Measurements from ENCODE around the gene C15orf40.

The C15orf40 gene

DNA sequence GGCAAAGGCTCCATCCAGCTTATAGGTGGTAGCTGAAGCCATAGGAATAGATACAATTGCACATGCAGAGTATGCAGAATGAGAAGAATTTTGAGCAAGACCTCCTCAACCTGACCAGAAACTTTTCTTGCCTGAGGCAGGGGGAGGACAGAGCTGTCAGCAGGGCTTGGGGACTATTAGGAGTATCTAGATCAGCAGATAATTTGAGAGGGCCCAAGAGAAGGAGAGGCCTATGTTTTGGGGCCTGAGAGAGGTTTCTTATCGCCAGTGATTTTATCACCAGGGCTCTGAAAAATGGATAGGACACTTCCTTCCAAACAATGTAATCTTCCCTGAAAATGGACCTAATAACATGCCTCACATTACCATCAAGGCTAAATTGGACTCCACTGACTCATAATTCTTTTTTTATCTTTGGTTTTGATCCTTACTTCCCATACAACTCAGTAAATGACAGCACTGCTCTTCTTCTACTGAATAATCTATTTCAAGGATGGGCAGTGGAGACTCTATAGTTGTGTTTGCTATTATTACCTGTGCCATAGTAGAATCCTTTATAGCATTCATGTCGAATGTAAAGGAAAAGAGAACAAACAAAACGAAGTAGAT lies 41.3 kb downstream of the C15orf40 start:
- DNase-seq (ENCODE audit: low read depth) = no peak
- H3K4me3 ChIP-seq (ENCODE audit: low read depth, low read length) = no peak overlapping the region
- TF ChIP-seq, protein P1, sequence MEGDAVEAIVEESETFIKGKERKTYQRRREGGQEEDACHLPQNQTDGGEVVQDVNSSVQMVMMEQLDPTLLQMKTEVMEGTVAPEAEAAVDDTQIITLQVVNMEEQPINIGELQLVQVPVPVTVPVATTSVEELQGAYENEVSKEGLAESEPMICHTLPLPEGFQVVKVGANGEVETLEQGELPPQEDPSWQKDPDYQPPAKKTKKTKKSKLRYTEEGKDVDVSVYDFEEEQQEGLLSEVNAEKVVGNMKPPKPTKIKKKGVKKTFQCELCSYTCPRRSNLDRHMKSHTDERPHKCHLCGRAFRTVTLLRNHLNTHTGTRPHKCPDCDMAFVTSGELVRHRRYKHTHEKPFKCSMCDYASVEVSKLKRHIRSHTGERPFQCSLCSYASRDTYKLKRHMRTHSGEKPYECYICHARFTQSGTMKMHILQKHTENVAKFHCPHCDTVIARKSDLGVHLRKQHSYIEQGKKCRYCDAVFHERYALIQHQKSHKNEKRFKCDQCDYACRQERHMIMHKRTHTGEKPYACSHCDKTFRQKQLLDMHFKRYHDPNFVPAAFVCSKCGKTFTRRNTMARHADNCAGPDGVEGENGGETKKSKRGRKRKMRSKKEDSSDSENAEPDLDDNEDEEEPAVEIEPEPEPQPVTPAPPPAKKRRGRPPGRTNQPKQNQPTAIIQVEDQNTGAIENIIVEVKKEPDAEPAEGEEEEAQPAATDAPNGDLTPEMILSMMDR (IDR thresholded peaks at IDR 0.05; ENCODE audit: control insufficient read depth, extremely low read depth, insufficient read depth) = no peak

DNA sequence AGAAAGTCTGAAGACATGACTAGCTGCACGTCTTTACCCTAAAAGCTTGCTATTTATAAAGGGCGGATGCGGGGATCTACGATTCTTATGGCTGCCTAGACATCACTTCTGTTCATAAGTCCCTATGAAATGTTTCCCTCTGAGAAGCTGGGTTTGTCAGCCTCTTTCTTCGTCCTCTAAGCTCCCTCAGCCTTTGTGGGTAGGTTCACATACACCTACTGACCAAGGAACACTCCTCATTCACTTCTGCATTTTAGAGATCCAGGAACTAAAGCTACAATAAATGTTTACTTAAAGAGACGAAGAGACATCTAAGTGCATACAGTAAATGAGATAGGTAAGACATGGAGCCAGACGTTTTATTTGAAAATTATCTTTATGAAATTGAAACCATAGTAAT lies 42.1 kb downstream of the C15orf40 start:
- TF ChIP-seq, protein P1 (IDR thresholded peaks at IDR 0.05; ENCODE audit: control insufficient read depth, extremely low read depth, insufficient read depth) = no peak
- DNase-seq (ENCODE audit: low read depth) = no peak
- H3K4me3 ChIP-seq (ENCODE audit: low read depth, low read length) = no peak overlapping the region

DNA sequence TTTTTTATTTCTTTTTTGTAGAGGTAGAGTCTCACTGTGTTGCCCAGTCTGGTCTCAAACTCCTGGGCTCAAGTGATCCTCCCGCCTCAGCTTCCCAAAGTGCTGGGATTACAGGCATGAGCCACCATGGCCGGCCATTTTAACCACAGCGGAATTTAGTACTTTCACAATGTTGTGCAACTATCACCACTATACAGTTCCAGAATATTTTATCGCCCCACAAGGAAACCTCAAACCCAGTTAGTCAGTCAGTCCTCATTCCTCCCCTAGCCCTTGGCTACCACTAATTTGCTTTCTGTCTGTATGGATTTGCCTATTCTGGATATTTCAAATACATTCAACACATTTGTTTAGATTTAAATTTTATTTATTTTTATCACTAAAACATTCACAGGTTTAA lies 43.4 kb downstream of the C15orf40 start:
- no peak for DNase-seq (ENCODE audit: low read depth)
- TF ChIP-seq, protein P1 (IDR thresholded peaks at IDR 0.05; ENCODE audit: control insufficient read depth, extremely low read depth, insufficient read depth) = no peak
- no peak overlapping the region for H3K4me3 ChIP-seq (ENCODE audit: low read depth, low read length)

DNA sequence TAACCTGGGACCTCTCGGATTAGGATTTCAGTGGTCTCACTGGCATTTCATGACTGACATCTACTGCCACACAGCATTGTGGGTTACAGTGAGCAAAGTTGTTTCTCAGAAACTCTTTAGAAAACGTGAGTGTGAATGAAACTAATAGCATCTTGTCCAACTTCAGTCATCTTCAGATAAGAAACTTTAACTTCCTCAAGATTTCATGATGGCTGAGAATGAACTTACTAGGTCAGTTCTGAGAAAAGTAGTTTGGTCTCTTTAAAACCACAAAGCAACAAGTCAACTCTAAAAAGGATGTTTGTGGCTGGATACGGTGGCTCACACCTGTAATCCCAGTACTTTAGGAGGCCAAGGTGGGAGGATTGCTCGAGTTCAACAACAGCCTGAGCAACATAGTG lies 44.8 kb downstream of the C15orf40 start:
- no peak for DNase-seq (ENCODE audit: low read depth)
- H3K4me3 ChIP-seq (ENCODE audit: low read depth, low read length) = no peak overlapping the region
- TF ChIP-seq, protein P1 (IDR thresholded peaks at IDR 0.05; ENCODE audit: control insufficient read depth, extremely low read depth, insufficient read depth) = no peak

DNA sequence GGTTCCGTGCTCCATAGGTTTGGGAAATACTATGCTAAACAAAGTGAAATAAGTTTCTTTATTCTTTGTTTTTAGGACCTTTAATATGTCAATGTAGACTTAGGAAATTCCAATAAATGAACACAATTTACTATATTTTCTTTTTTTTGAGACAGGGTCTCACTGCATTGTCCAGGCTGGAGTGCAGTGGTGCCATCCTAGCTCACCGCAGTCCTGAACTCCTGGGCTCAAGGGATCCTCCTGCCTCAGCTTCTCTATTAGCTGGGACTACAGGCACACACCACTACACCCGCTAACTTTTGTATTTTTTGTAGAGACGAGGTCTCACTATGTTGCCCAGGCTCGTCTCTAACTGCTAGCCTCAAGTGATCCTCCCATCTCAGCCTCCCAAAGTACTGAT lies 46.5 kb downstream of the C15orf40 start:
- no peak overlapping the region for H3K4me3 ChIP-seq (ENCODE audit: low read depth, low read length)
- TF ChIP-seq, protein P1 (IDR thresholded peaks at IDR 0.05; ENCODE audit: control insufficient read depth, extremely low read depth, insufficient read depth) = no peak
- no peak for DNase-seq (ENCODE audit: low read depth)

DNA sequence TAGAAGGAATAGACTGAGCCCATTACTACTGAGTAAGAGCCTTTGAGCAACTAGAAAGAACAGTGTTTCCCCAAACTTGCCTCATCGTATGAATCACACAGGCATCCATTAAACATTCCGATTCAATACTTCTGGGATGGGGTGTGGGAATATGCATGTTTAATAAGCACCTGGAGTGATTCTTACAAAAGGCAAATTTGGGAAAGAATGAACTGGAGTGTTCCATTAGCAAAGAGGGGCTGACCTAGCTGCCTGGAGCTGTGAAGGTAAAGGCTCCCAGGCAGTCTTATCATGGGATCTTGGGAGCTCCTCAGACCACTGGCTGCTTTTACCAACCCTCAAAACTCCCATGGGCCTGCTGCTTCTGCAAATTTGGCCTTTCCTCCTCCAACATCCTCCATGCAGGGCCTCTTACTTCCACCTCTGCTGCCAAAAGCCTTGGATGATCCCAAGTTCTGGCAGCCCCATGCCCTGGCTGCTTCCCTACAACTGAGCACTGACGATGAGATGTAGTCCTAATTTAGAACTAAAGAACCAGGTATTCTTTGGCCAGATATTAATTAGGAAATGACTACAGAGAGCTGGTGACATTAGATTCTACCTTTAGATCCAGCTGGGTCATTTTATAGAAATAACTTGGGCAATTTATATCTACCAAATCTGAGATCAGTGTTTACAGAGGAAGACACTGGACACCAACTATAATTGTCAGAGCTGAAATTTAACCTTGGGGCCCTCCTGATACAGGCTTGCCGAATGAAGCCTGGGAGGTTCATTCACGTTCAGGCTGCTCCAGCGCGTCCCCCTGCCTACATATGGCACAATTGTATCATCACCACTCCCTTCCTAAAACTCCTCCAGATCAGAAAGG lies 47.7 kb downstream of the C15orf40 start:
- TF ChIP-seq, protein P1 (IDR thresholded peaks at IDR 0.05; ENCODE audit: control insufficient read depth, extremely low read depth, insufficient read depth) = no peak
- H3K4me3 ChIP-seq (ENCODE audit: low read depth, low read length) = no peak overlapping the region

More for the DNA sequence above, 47.7 kb downstream of the C15orf40 start:
- no peak for DNase-seq (ENCODE audit: low read depth)

Data from LNCaP clone FGC (cell line).